HepG2 (cell line): ENCODE results near the gene SLC4A8. TPM values are rescaled to one million over a fixed set of nuclear protein-coding genes. Genes with fewer than 3 reads are reported as not detected.

ENCODE experiments used
- ATAC-seq: fragments of 200-7000 bp; cut with Tn5 transposase; 3 replicates; pipeline ENCODE4 v1.9.1; 2020; ENCODE audit warnings: mild to moderate bottlenecking, moderate library complexity
- BruUV-seq: library from RNA; stranded (reverse); fragments of 400-500 nt; replicated peaks from 2 replicates; lab custom pipeline; 2021; lab: Mats Ljungman, UMichigan
- CTCF ChIA-PET: fragments of 300-600 bp; formaldehyde crosslinking; extraction: SDS; loops from one replicate; lab custom pipeline; 2021; ENCODE audit warnings: low total read pairs, inconsistent platforms, low intra/inter-chr PET ratio; lab: Yijun Ruan, JAX
- POLR2A ChIA-PET: fragments of 350-600 bp; sonication (Branson Sonifier 250); formaldehyde crosslinking; loops from one replicate; lab custom pipeline; 2020; ENCODE audit warnings: antibody characterized with exemption, inconsistent platforms; lab: Yijun Ruan, JAX
- DNase-seq: peaks from one replicate; pipeline ENCODE4 v3.0.0-alpha.2; 2015; ENCODE audit warnings: low spot score
- FAIRE-seq: peaks from 3 replicates; lab custom pipeline; 2011; peaks lifted over from hg19 to GRCh38; lab: Jason Lieb, UNC
- H2AFZ ChIP-seq: one replicate; pipeline ENCODE4 v1.6.1; 2011; ENCODE audit warnings: low read length, inconsistent platforms
- H3K27ac ChIP-seq: fragments of 300-600 bp; 3 replicates; pipeline ENCODE4 v1.8.0; 2011; ENCODE audit warnings: mixed run types, mild to moderate bottlenecking, mixed read lengths, low read length, inconsistent platforms; ENCODE audit not compliant: insufficient read depth; ENCODE audit errors: extremely low read length
- H3K27me3 ChIP-seq, 2 experiments: fragments of 200-600 bp in 1 of 2; 2 replicates in 1 of 2; 3 replicates in 1 of 2; pipeline versions ENCODE4 v1.6.0 to v1.8.0; 2011; ENCODE audit warnings: low read length in 2 of 2, mild to moderate bottlenecking in 2 of 2, moderate library complexity in 2 of 2, inconsistent platforms in 1 of 2; ENCODE audit not compliant: insufficient read depth in 2 of 2, control insufficient read depth in 1 of 2
- H3K36me3 ChIP-seq, 2 experiments: fragments of 200-600 bp in 1 of 2; replicated peaks in 1 of 2; 2 replicates in 1 of 2; 3 replicates in 1 of 2; pipeline versions ENCODE4 v1.5.1 to v1.8.0; 2011; ENCODE audit warnings: low read length in 2 of 2, inconsistent platforms in 1 of 2; ENCODE audit not compliant: insufficient read depth in 2 of 2, control insufficient read depth in 1 of 2
- H3K4me1 ChIP-seq: 2 replicates; pipeline ENCODE4 v1.5.1; 2012; ENCODE audit warnings: low read length, inconsistent platforms; ENCODE audit not compliant: insufficient read depth
- H3K4me2 ChIP-seq: 2 replicates; pipeline ENCODE4 v1.6.0; 2011; ENCODE audit warnings: low read depth, low read length, inconsistent platforms
- H3K4me3 ChIP-seq, 3 experiments: fragments of 200-600 bp in 1 of 3; sonication (generic), shearing (Covaris generic) in 1 of 3; replicated peaks in 1 of 3; 2 replicates each; pipeline ENCODE4 v1.5.1; 2011 to 2016; ENCODE audit warnings: low read length in 3 of 3, inconsistent platforms in 2 of 3, low read depth in 2 of 3, mild to moderate bottlenecking in 2 of 3, control low read depth in 1 of 3, mixed read lengths in 1 of 3; ENCODE audit not compliant: insufficient read depth in 1 of 3
- H3K79me2 ChIP-seq: one replicate; pipeline ENCODE4 v1.6.1; 2011; ENCODE audit warnings: low read length, inconsistent platforms; ENCODE audit not compliant: insufficient read depth
- H3K9ac ChIP-seq: 2 replicates; pipeline ENCODE4 v1.6.0; 2011; ENCODE audit warnings: mild to moderate bottlenecking, low read depth, low read length, inconsistent platforms; ENCODE audit not compliant: insufficient read depth
- H3K9me3 ChIP-seq: 2 replicates; pipeline ENCODE4 v1.5.1; 2012; ENCODE audit warnings: mild to moderate bottlenecking, low read length
- H4K20me1 ChIP-seq: 2 replicates; pipeline ENCODE4 v1.6.0; 2011; ENCODE audit warnings: inconsistent platforms, mild to moderate bottlenecking, low read length, moderate library complexity; ENCODE audit not compliant: insufficient read depth
- ADNP ChIP-seq: sonication (generic); formaldehyde crosslinking; IDR thresholded peaks from 2 replicates; pipeline ENCODE4 v1.4.0; 2020; ENCODE audit warnings: missing genetic modification reagents
- BRCA1 ChIP-seq: sonication (generic); formaldehyde crosslinking; IDR thresholded peaks from 2 replicates; pipeline ENCODE4 v1.4.0; 2020; ENCODE audit warnings: missing genetic modification reagents
- CREM ChIP-seq, 2 experiments: sonication (generic) in 1 of 2; formaldehyde crosslinking in 1 of 2; IDR thresholded peaks; 2 replicates each; pipeline versions ENCODE4 v1.4.0 to v1.6.1; 2016 to 2020; ENCODE audit warnings: antibody characterized with exemption in 1 of 2, mild to moderate bottlenecking in 1 of 2, missing genetic modification reagents in 1 of 2
- FOXM1 ChIP-seq: sonication (generic); formaldehyde crosslinking; IDR thresholded peaks from 2 replicates; pipeline ENCODE4 v1.5.0; 2020; ENCODE audit warnings: missing genetic modification reagents
- JUNB ChIP-seq: sonication (generic); formaldehyde crosslinking; IDR thresholded peaks from 2 replicates; pipeline ENCODE4 v1.8.0; 2022; ENCODE audit warnings: missing genetic modification reagents, mild to moderate bottlenecking, borderline replicate concordance
- LCORL ChIP-seq, 2 experiments: fragments of 450-650 bp in 1 of 2; sonication (generic) in 1 of 2; formaldehyde crosslinking in 1 of 2; IDR thresholded peaks; 2 replicates each; pipeline versions ENCODE4 v1.5.0 to v1.6.1; 2017 to 2020; ENCODE audit warnings: antibody characterized with exemption in 1 of 2, missing genetic modification reagents in 1 of 2
- RAD51 ChIP-seq: fragments of 450-650 bp; IDR thresholded peaks from 2 replicates; pipeline ENCODE4 v1.6.1; 2016; ENCODE audit warnings: borderline replicate concordance
- SNAPC2 ChIP-seq: sonication (generic); formaldehyde crosslinking; IDR thresholded peaks from 2 replicates; pipeline ENCODE4 v1.8.1; 2022; ENCODE audit warnings: mild to moderate bottlenecking, missing genetic modification reagents
- TAF15 ChIP-seq: fragments of 200-400 bp; formaldehyde crosslinking; IDR thresholded peaks from one replicate; pipeline ENCODE4 v1.6.1; 2018; ENCODE audit warnings: mild to moderate bottlenecking, low read depth, low read length; ENCODE audit not compliant: poor library complexity, severe bottlenecking
- ZNF589 ChIP-seq: sonication (generic); formaldehyde crosslinking; conservative IDR thresholded peaks from 2 replicates; pipeline ENCODE4 v1.8.0; 2022; ENCODE audit warnings: mild to moderate bottlenecking, moderate library complexity, missing genetic modification reagents
- ZNF674 ChIP-seq: sonication (generic); formaldehyde crosslinking; IDR thresholded peaks from 2 replicates; pipeline ENCODE4 v1.5.0; 2020; ENCODE audit warnings: low read depth, mild to moderate bottlenecking, missing genetic modification reagents
- WGBS: methylation state at CpG from one replicate; pipeline ENCODE4 v1.1.6; 2017; ENCODE audit warnings: low lambda C conversion rate; 5-methylcytosine and 5-hydroxymethylcytosine counted together
- in situ Hi-C: cut with HindIII; loops from 2 replicates; pipeline ENCODE4 v1.10.0; 2017; ENCODE audit warnings: low pct_unique_long_range_greater_than_20kb; ENCODE audit not compliant: extremely low pct_ligation_motif_present
- intact Hi-C: fragments of 100-400 bp; cut with micrococcal nuclease; formaldehyde crosslinking; loops from one replicate; pipeline ENCODE4 v1.10.0; 2022; ENCODE audit not compliant: unreplicated experiment
- polyA plus RNA-seq, 8 experiments: library from polyadenylated mRNA; depleted of rRNA in 3 of 8; stranded (reverse) in 7 of 8; unstranded in 1 of 8; fragments of >200 nt; fragmentation: Illumina TruSeq in 4 of 8; extraction: Trizol in 4 of 8; gene quantifications; 2 replicates each; pipeline versions ENCODE4 v1.2.1 to v1.2.3, GENCODE V29; 2011 to 2016; ENCODE audit warnings: low read depth in 4 of 8, missing spikeins in 1 of 8, mixed read lengths in 1 of 8; ENCODE audit not compliant: insufficient read depth in 1 of 8
- total RNA-seq, 5 experiments: library from RNA; depleted of rRNA; stranded (reverse); fragments of >200 nt; fragmentation: Illumina TruSeq; extraction: Trizol; gene quantifications; 2 replicates each; pipeline ENCODE4 v1.2.3, GENCODE V29; 2016; ENCODE audit warnings: low read depth in 1 of 5

The SLC4A8 gene
- total and polyA plus RNA-seq, 2 of the 13 experiments (the other 11 are each of a cell fraction or from before 2014, with no cell fraction given) = under 0.01 to 0.07 TPM

GRCh38 chr12:51397670-51398069, 27.0 kb upstream of the SLC4A8 start (continued):
- TF ChIP-seq SNAPC2 (CRISPR knock-in tag) (no peak), CREM (IDR thresholded peaks at IDR 0.05) (no peak), CREM (CRISPR knock-in tag; IDR thresholded peaks at IDR 0.05) (no peak), LCORL (IDR thresholded peaks at IDR 0.05) (no peak), LCORL (CRISPR knock-in tag; IDR thresholded peaks at IDR 0.05) (no peak), ZNF589 (no peak), BRCA1 (no peak), ADNP (no peak), ZNF674 (CRISPR knock-in tag) (no peak)

GRCh38 chr12:51399891-51400290, 24.7 kb upstream of the SLC4A8 start:
- Histone ChIP-seq H4K20me1 (no peaks in the 10 kb centered on the region), H3K27me3 (no peaks in the 10 kb centered on the region), H3K4me3 (no peak overlapping the region), H3K36me3 (no peaks in the 10 kb centered on the region), H2AFZ (no peak overlapping the region), H3K4me1 (peaks cover 14% of the 10 kb centered on the region), H3K27ac (no peak overlapping the region), H3K9me3 (no peaks in the 10 kb centered on the region), H3K4me2 (peak overlapping the region; percentile 25; the same call in 1 of the 2 replicates), H3K9ac (no peak overlapping the region), H3K79me2 (no peaks in the 10 kb centered on the region)
- CTCF ChIA-PET = no interaction called here
- TF ChIP-seq FOXM1 (CRISPR knock-in tag) (no peak), RAD51 (no peak), TAF15 (no peak), JUNB (CRISPR knock-in tag) (no peak)
- no TSS peak for BruUV-seq
- intact Hi-C loops (no loop called here), in situ Hi-C loops (no loop called here)
- POLR2A ChIA-PET = no interaction called here
- 1% methylated on average over 4 of the region's 4 CpGs for WGBS
- ATAC-seq = peak; percentile 47; the same call in 2 of the 3 replicates
- DNase-seq = peak; percentile 35
- FAIRE-seq = no peak
